Right hindlimb (tissue), 1 donor: ENCODE measurements around the gene GGA2.
"Not testable (repeated sequence)": the region's sequence is repeated elsewhere in the genome, so short reads cannot be mapped to it uniquely, and the experiment has no call there.

Experiments
- DNase-seq: peaks from one replicate; pipeline ENCODE4 v3.0.0-alpha.2; 2018

The GGA2 gene

GRCh38 chr16:23465179-23465578 lies 45.1 kb downstream of the GGA2 start:
- DNase-seq, result no peak

GRCh38 chr16:23464196-23464595 lies 46.1 kb downstream of the GGA2 start:
- DNase-seq, result no peak

- DNase-seq, result peak; percentile 91
These were observed 47.3 kb downstream of the GGA2 start for GRCh38 chr16:23462994-23463393.

GRCh38 chr16:23453338-23454052 lies 56.8 kb downstream of the GGA2 start:
- no peak for DNase-seq

GRCh38 chr16:23452572-23453337 lies 57.5 kb downstream of the GGA2 start, which contains the start of gene COG7:
Gene COG7 (minus strand): TSS chr16:23453189. CDS start chr16:23452994, 195 bp downstream.
- peak; percentile 95 for DNase-seq

GRCh38 chr16:23452221-23452571 lies 58.1 kb downstream of the GGA2 start:
- no peak for DNase-seq

GRCh38 chr16:23448392-23448791 lies 61.9 kb downstream of the GGA2 start:
- DNase-seq, result no peak

- not testable (repeated sequence) for DNase-seq
These were observed 72.8 kb downstream of the GGA2 start for GRCh38 chr16:23437542-23437941.

- no peak for DNase-seq
These were observed 73.3 kb downstream of the GGA2 start for GRCh38 chr16:23436951-23437350.

- peak; percentile 28 for DNase-seq
These were observed 74.8 kb downstream of the GGA2 start for GRCh38 chr16:23435500-23435899.

GRCh38 chr16:23434380-23434779 lies 75.9 kb downstream of the GGA2 start:
- DNase-seq, result peak; percentile 27

- no peak for DNase-seq
These were observed 76.9 kb downstream of the GGA2 start for GRCh38 chr16:23433261-23433920.

- DNase-seq, result no peak
These were observed 77.8 kb downstream of the GGA2 start for GRCh38 chr16:23432176-23433128.

GRCh38 chr16:23428351-23428750 lies 81.9 kb downstream of the GGA2 start:
- no peak for DNase-seq

- no peak for DNase-seq
These were observed 85.9 kb downstream of the GGA2 start for GRCh38 chr16:23424292-23424958.

- peak; percentile 32 for DNase-seq
These were observed 86.7 kb downstream of the GGA2 start for GRCh38 chr16:23423496-23424049.

- DNase-seq, result no peak
These were observed 90.3 kb downstream of the GGA2 start for GRCh38 chr16:23420011-23420410.

- no peak for DNase-seq
These were observed 93.5 kb downstream of the GGA2 start for GRCh38 chr16:23416816-23417215.

GRCh38 chr16:23414731-23415130 lies 95.6 kb downstream of the GGA2 start:
- no peak for DNase-seq
